H1 (cell line): ENCODE data around the gene BCAS1. TPM values are rescaled to one million over a fixed set of nuclear protein-coding genes. Genes with fewer than 3 reads are reported as not detected.

Experiments
- CTCF ChIA-PET: fragments of 300-600 bp; sonication (Branson Sonifier 250); formaldehyde crosslinking; loops from one replicate; lab custom pipeline; 2021; ENCODE audit not compliant: partially characterized antibody; lab: Charles Lee
- POLR2A ChIA-PET: fragments of 300-600 bp; sonication (Branson Sonifier 250); formaldehyde crosslinking; loops from one replicate; lab custom pipeline; 2021; ENCODE audit warnings: inconsistent platforms; ENCODE audit not compliant: partially characterized antibody; lab: Charles Lee
- DNase-seq, 2 experiments: peaks; one replicate each; pipeline versions ENCODE4 v3.0.0 to v3.0.0-alpha.2; 2010 to 2022; ENCODE audit warnings: low spot score in 2 of 2, low read depth in 1 of 2, mixed read lengths in 1 of 2
- FAIRE-seq: peaks from 2 replicates; lab custom pipeline; 2011; peaks lifted over from hg19 to GRCh38; lab: Jason Lieb, UNC
- H2AFZ ChIP-seq: 2 replicates; pipeline ENCODE4 v1.8.1; 2012; ENCODE audit warnings: low read length, inconsistent platforms
- H2AK5ac ChIP-seq: 2 replicates; pipeline ENCODE4 v1.6.1; 2013; ENCODE audit warnings: low read depth, low read length
- H2BK120ac ChIP-seq: replicated peaks from 2 replicates; pipeline ENCODE3; 2013; ENCODE audit warnings: low read depth, low read length, inconsistent platforms
- H2BK12ac ChIP-seq: 2 replicates; pipeline ENCODE4 v1.6.1; 2013; ENCODE audit warnings: low read depth, low read length
- H2BK15ac ChIP-seq: 2 replicates; pipeline ENCODE4 v1.6.1; 2013; ENCODE audit warnings: low read length
- H2BK20ac ChIP-seq: 2 replicates; pipeline ENCODE4 v1.6.1; 2013; ENCODE audit warnings: low read length
- H2BK5ac ChIP-seq: 2 replicates; pipeline ENCODE4 v1.6.1; 2013; ENCODE audit warnings: low read depth, low read length
- H3K14ac ChIP-seq: 2 replicates; pipeline ENCODE4 v1.6.1; 2013; ENCODE audit warnings: inconsistent platforms; ENCODE audit not compliant: insufficient read length
- H3K18ac ChIP-seq: 2 replicates; pipeline ENCODE4 v1.6.1; 2013; ENCODE audit warnings: low read length; ENCODE audit errors: extremely low read depth
- H3K23ac ChIP-seq: 2 replicates; pipeline ENCODE4 v1.6.1; 2013; ENCODE audit warnings: inconsistent platforms; ENCODE audit not compliant: insufficient read length
- H3K23me2 ChIP-seq: 2 replicates; pipeline ENCODE4 v1.6.1; 2013; ENCODE audit warnings: low read depth, low read length
- H3K27ac ChIP-seq: 2 replicates; pipeline ENCODE4 v1.6.1; 2011; ENCODE audit warnings: low read depth, low read length, inconsistent platforms
- H3K27me3 ChIP-seq, 4 experiments: replicated peaks in 1 of 4; 1 replicate in 1 of 4; 2 replicates in 3 of 4; pipeline versions ENCODE4 v1.6.1 to v1.8.1; 2011 to 2013; ENCODE audit warnings: low read length in 3 of 4, mild to moderate bottlenecking in 3 of 4, inconsistent platforms in 2 of 4, mixed read lengths in 2 of 4, moderate library complexity in 1 of 4; ENCODE audit not compliant: control insufficient read depth in 3 of 4, insufficient read depth in 3 of 4; ENCODE audit errors: extremely low read depth in 1 of 4
- H3K36me3 ChIP-seq, 4 experiments: 2 replicates each; pipeline versions ENCODE4 v1.6.1 to v1.8.1; 2011 to 2013; ENCODE audit warnings: mild to moderate bottlenecking in 4 of 4, low read length in 3 of 4, moderate library complexity in 2 of 4, control low read depth in 1 of 4, inconsistent platforms in 1 of 4; ENCODE audit not compliant: insufficient read depth in 4 of 4, control insufficient read depth in 2 of 4
- H3K4ac ChIP-seq: replicated peaks from 2 replicates; pipeline ENCODE3; 2013; ENCODE audit warnings: low read length, low read depth, mixed read lengths, inconsistent platforms; ENCODE audit not compliant: insufficient read length
- H3K4me1 ChIP-seq, 4 experiments: replicated peaks in 1 of 4; 1 replicate in 1 of 4; 2 replicates in 3 of 4; pipeline versions ENCODE4 v1.6.1 to v1.8.1; 2011 to 2013; ENCODE audit warnings: low read length in 3 of 4, inconsistent platforms in 2 of 4, mixed read lengths in 1 of 4; ENCODE audit not compliant: insufficient read depth in 4 of 4, control insufficient read depth in 3 of 4
- H3K4me2 ChIP-seq, 2 experiments: 2 replicates each; pipeline versions ENCODE4 v1.6.1 to v1.8.1; 2011 to 2013; ENCODE audit warnings: low read depth in 2 of 2, low read length in 2 of 2, control low read depth in 1 of 2, inconsistent platforms in 1 of 2, mild to moderate bottlenecking in 1 of 2; ENCODE audit not compliant: insufficient read depth in 1 of 2
- H3K4me3 ChIP-seq, 4 experiments: fragments of 200-600, 300-600 bp in 1 of 4; sonication (generic), shearing (Covaris generic), sonication (Bioruptor Twin) in 1 of 4; 2 replicates each; pipeline versions ENCODE4 v1.5.1 to v1.8.1; 2011 to 2016; ENCODE audit warnings: low read length in 4 of 4, low read depth in 3 of 4, control low read depth in 2 of 4, inconsistent platforms in 2 of 4, mild to moderate bottlenecking in 2 of 4, mixed read lengths in 1 of 4, moderate library complexity in 1 of 4; ENCODE audit not compliant: insufficient read depth in 2 of 4; ENCODE audit errors: extremely low read depth in 1 of 4
- H3K56ac ChIP-seq: replicated peaks from 2 replicates; pipeline ENCODE3; 2013; ENCODE audit warnings: low read depth, mild to moderate bottlenecking, mixed read lengths, low read length, inconsistent platforms; ENCODE audit not compliant: insufficient read length
- H3K79me1 ChIP-seq: 2 replicates; pipeline ENCODE4 v1.6.1; 2013; ENCODE audit warnings: low read depth, low read length, control low read depth
- H3K79me2 ChIP-seq, 2 experiments: 2 replicates each; pipeline versions ENCODE4 v1.6.1 to v1.8.1; 2012 to 2013; ENCODE audit warnings: low read length in 2 of 2, mild to moderate bottlenecking in 2 of 2, inconsistent platforms in 1 of 2; ENCODE audit not compliant: insufficient read depth in 2 of 2, control insufficient read depth in 1 of 2
- H3K9ac ChIP-seq, 4 experiments: replicated peaks in 1 of 4; 1 replicate in 1 of 4; 2 replicates in 3 of 4; pipeline versions ENCODE4 v1.6.1 to v1.8.1; 2011 to 2013; ENCODE audit warnings: low read depth in 3 of 4, low read length in 3 of 4, control low read depth in 2 of 4, mild to moderate bottlenecking in 2 of 4, moderate library complexity in 2 of 4, inconsistent platforms in 1 of 4; ENCODE audit errors: extremely low read depth in 1 of 4
- H3K9me3 ChIP-seq, 2 experiments: 2 replicates each; pipeline versions ENCODE4 v1.6.1 to v1.8.1; 2012 to 2013; ENCODE audit warnings: mild to moderate bottlenecking in 2 of 2, moderate library complexity in 2 of 2, control low read depth in 1 of 2, inconsistent platforms in 1 of 2, low read depth in 1 of 2, low read length in 1 of 2, mixed read lengths in 1 of 2; ENCODE audit not compliant: insufficient read depth in 2 of 2
- H4K20me1 ChIP-seq, 2 experiments: replicated peaks in 1 of 2; 2 replicates each; pipeline versions ENCODE3 to v1.8.1; 2011 to 2013; ENCODE audit warnings: inconsistent platforms in 2 of 2, low read length in 2 of 2, mild to moderate bottlenecking in 1 of 2; ENCODE audit not compliant: insufficient read depth in 2 of 2, control insufficient read depth in 1 of 2
- H4K5ac ChIP-seq: 2 replicates; pipeline ENCODE4 v1.6.1; 2013; ENCODE audit warnings: low read length, low read depth, mixed read lengths, inconsistent platforms; ENCODE audit not compliant: insufficient read length
- H4K8ac ChIP-seq: 2 replicates; pipeline ENCODE4 v1.8.0; 2013; ENCODE audit warnings: mild to moderate bottlenecking, moderate library complexity, low read length, inconsistent platforms; ENCODE audit not compliant: insufficient read depth; ENCODE audit errors: extremely low read depth
- H4K91ac ChIP-seq: replicated peaks from 2 replicates; pipeline ENCODE3; 2013; ENCODE audit warnings: low read length, mixed read lengths, inconsistent platforms; ENCODE audit not compliant: insufficient read length
- RXRA ChIP-seq: IDR thresholded peaks from 2 replicates; pipeline ENCODE4 v1.6.1; 2011; ENCODE audit warnings: low read depth, mild to moderate bottlenecking, low read length, moderate library complexity; ENCODE audit not compliant: insufficient read depth
- TAF1 ChIP-seq: IDR thresholded peaks from 2 replicates; pipeline ENCODE4 v1.6.1; 2011; ENCODE audit warnings: mild to moderate bottlenecking, low read depth, low read length
- WGBS, 2 experiments: shearing (Covaris generic) in 1 of 2; methylation state at CpG; one replicate each; pipeline versions ENCODE4 v1.1.6 to v1.1.7; 2013 to 2015; ENCODE audit warnings: low lambda C conversion rate in 2 of 2, mixed read lengths in 2 of 2, inconsistent platforms in 1 of 2, low coverage in 1 of 2, missing lambda C conversion rate in 1 of 2; ENCODE audit not compliant: insufficient replicate concordance in 2 of 2, insufficient coverage in 1 of 2, insufficient read length in 1 of 2; ENCODE audit errors: extremely low coverage in 1 of 2, missing lambda C conversion rate in 1 of 2; 5-methylcytosine and 5-hydroxymethylcytosine counted together
- polyA plus RNA-seq, 7 experiments: library from polyadenylated mRNA; depleted of rRNA in 3 of 7; stranded (reverse) in 5 of 7; unstranded in 2 of 7; fragments of >200 nt in 5 of 7; fragments of 200-250 nt in 2 of 7; gene quantifications; 1 replicate in 5 of 7; 2 replicates in 1 of 7; 4 replicates in 1 of 7; pipeline versions ENCODE4 v1.2.1 to v1.2.3, GENCODE V29; 2011 to 2013; ENCODE audit warnings: missing spikeins in 2 of 7, mixed read lengths in 2 of 7
- total RNA-seq: library from RNA; stranded (reverse); fragmentation: NEBNext Ultra II Directional; extraction: Animal tissue kit (Norgen Biotek cat#: 25700); gene quantifications from 2 replicates; pipeline ENCODE4 v1.2.1, GENCODE V29; 2021
- TF ChIP-seq, protein P1 (sequence below): IDR thresholded peaks from 2 replicates; pipeline ENCODE4 v1.6.1; 2011; ENCODE audit warnings: low read length, improper control_type of control experiment
- TF ChIP-seq, protein P2 (sequence below): IDR thresholded peaks from 2 replicates; pipeline ENCODE4 v1.6.1; 2011; ENCODE audit warnings: low read depth, mild to moderate bottlenecking, low read length; ENCODE audit not compliant: insufficient read depth

BCAS1 gene
- total and polyA plus RNA-seq, 2 of the 8 experiments (the other 6 are each of a cell fraction or from before 2014, with no cell fraction given), result 0.06 to 0.19 TPM

DNA sequence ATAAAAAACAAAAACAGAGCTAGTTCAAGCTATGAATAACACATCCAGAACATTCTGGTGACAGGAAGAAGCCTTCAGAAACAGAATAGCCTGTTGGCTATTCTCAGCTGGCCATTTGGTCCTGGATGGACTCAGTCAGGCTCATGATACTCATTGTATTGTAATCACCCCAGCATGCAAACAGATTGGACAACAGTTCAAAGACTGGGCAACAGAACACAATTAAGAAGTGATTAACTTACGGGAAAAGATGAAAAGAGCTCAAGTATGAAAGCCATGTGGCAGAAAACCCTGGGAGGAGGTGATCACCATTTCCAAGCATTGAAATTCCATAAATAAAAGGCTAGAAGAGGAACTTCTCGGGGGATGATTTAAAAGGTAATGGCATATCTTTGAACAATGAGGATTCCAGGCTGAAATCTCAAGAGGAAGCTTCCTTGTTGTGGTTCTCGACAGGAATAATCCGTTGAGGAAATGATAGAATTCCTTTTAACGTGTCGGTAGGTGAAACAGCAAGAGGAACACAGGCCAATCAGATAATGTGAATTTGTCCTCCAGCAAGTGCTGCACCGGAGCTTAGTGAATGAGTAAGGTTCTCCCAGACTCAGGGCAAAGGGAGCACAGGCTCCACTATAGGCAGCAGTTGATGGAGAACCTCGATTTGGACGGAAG lies 172.4 kb downstream of the BCAS1 start:
- ChIA-PET CTCF (interaction anchor here (0.6 to 6.0 kb wide), 11 partner anchors 9 to 348 kb away, joined by 3 to 43 read pairs (median 4); no protein-coding TSS in a partner anchor), POLR2A (interaction anchor here (0.6 to 4.1 kb wide), 2 partner anchors 12 to 17 kb away, joined by 3 to 20 read pairs; no protein-coding TSS in a partner anchor)
- Histone ChIP-seq H3K79me1 (no peaks in the 10 kb centered on the region), H2BK120ac (peak overlapping the region; percentile 71), H4K91ac (no peak overlapping the region), H2BK5ac (peak overlapping the region; percentile 25; the same call in 1 of the 2 replicates), H3K79me2 (no peaks in the 10 kb centered on the region), H3K56ac (no peak overlapping the region), H2BK20ac (no peak overlapping the region), H3K9ac (no peak overlapping the region), H4K5ac (no peak overlapping the region), H3K36me3 (no peaks in the 10 kb centered on the region), H3K9me3 (no peaks in the 10 kb centered on the region), H3K4me3 (no peak overlapping the region), H2BK15ac (peak overlapping the region; percentile 32), H3K23ac (no peak overlapping the region), H3K4me2 (no peak overlapping the region), H2BK12ac (0 out of 2 replicates have a peak overlapping the region, but pooled peaks have one; percentile 10), H3K27me3 (no peaks in the 10 kb centered on the region; a peak in 1 of 7 replicates), H3K27ac (no peak overlapping the region), H2AK5ac (no peak overlapping the region), H4K8ac (no peak overlapping the region), H3K14ac (no peak overlapping the region), H3K23me2 (no peaks in the 10 kb centered on the region), H2AFZ (peak overlapping the region; percentile 18; the same call in 1 of the 2 replicates), H4K20me1 (no peaks in the 10 kb centered on the region), H3K4me1 (peaks cover 8 to 21% (median 18%) of the 10 kb centered on the region in 4 experiments), H3K4ac (no peak overlapping the region), H3K18ac (no peak overlapping the region; the same call in 1 of the 2 replicates)
- 77% methylated on average over 9 of the region's 9 CpGs; no CpG with 5 or more reads in 1 of the 2 experiments for WGBS, 2 experiments
- DNase-seq (no peak), FAIRE-seq (no peak)
- TF ChIP-seq TAF1 (no peak), RXRA (no peak)
- TF ChIP-seq, protein P1, sequence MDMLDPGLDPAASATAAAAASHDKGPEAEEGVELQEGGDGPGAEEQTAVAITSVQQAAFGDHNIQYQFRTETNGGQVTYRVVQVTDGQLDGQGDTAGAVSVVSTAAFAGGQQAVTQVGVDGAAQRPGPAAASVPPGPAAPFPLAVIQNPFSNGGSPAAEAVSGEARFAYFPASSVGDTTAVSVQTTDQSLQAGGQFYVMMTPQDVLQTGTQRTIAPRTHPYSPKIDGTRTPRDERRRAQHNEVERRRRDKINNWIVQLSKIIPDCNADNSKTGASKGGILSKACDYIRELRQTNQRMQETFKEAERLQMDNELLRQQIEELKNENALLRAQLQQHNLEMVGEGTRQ, result no peak
- TF ChIP-seq, protein P2, sequence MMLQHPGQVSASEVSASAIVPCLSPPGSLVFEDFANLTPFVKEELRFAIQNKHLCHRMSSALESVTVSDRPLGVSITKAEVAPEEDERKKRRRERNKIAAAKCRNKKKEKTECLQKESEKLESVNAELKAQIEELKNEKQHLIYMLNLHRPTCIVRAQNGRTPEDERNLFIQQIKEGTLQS, result no peak
